ENCODE measurements around the gene TSC1.

Gene TSC1

GRCh38 chr9:132886334-132886725 is 58.1 kb downstream of the TSC1 start:
- DNase-seq = no peak

GRCh38 chr9:132885720-132886333 is 58.6 kb downstream of the TSC1 start:
- no peak for DNase-seq

- no peak for DNase-seq
Observed at GRCh38 chr9:132883349-132884294, 60.8 kb downstream of the TSC1 start.

- DNase-seq = no peak
Observed at GRCh38 chr9:132882616-132883015, 61.8 kb downstream of the TSC1 start.

GRCh38 chr9:132881826-132882225 is 62.6 kb downstream of the TSC1 start:
- no peak for DNase-seq

GRCh38 chr9:132880324-132880661 is 64.1 kb downstream of the TSC1 start:
- DNase-seq = no peak

GRCh38 chr9:132879457-132880323 is 64.7 kb downstream of the TSC1 start:
- no peak for DNase-seq

GRCh38 chr9:132878695-132879456 is 65.5 kb downstream of the TSC1 start, which contains the start of gene SPACA9:
Gene SPACA9, plus strand, starts transcription at chr9:132878898. Its CDS starts 5,050 bp downstream, at chr9:132883948.
- DNase-seq = peak; percentile 41

- DNase-seq = peak; percentile 35
Observed at GRCh38 chr9:132877824-132878694, 66.4 kb downstream of the TSC1 start, which contains the start of gene AK8. Gene AK8, minus strand, starts transcription at chr9:132878284. Its CDS starts 29 bp downstream, at chr9:132878255.

GRCh38 chr9:132877458-132877823 is 67.0 kb downstream of the TSC1 start:
- DNase-seq = no peak

- DNase-seq = no peak
Observed at GRCh38 chr9:132876849-132877248, 67.6 kb downstream of the TSC1 start.

- no peak for DNase-seq
Observed at GRCh38 chr9:132875159-132875558, 69.3 kb downstream of the TSC1 start.

- DNase-seq = no peak
Observed at GRCh38 chr9:132873403-132873802, 71.0 kb downstream of the TSC1 start.

GRCh38 chr9:132869266-132869665 is 75.2 kb downstream of the TSC1 start:
- no peak for DNase-seq

- DNase-seq = no peak
Observed at GRCh38 chr9:132866898-132867297, 77.5 kb downstream of the TSC1 start.

GRCh38 chr9:132864691-132865090 is 79.7 kb downstream of the TSC1 start:
- no peak for DNase-seq

- DNase-seq = no peak
Observed at GRCh38 chr9:132864277-132864676, 80.1 kb downstream of the TSC1 start.

- no peak for DNase-seq
Observed at GRCh38 chr9:132863096-132863495, 81.3 kb downstream of the TSC1 start.

- DNase-seq = no peak
Observed at GRCh38 chr9:132862533-132862932, 81.9 kb downstream of the TSC1 start.

GRCh38 chr9:132861666-132862065 is 82.8 kb downstream of the TSC1 start:
- no peak for DNase-seq

GRCh38 chr9:132858751-132859150 is 85.7 kb downstream of the TSC1 start:
- DNase-seq = no peak

Data from NCI-H510A (cell line).